HCT116 (cell line): ENCODE results near the gene PRR15L. TPM values are rescaled to one million over a fixed set of nuclear protein-coding genes. Genes with fewer than 3 reads are reported as not detected.

Experiments used
- ATAC-seq: fragments of 200-7000 bp; cut with Tn5 transposase; 2 replicates; pipeline ENCODE4 v1.9.1; 2020; ENCODE audit warnings: mild to moderate bottlenecking, moderate library complexity
- BruUV-seq: library from RNA; stranded (reverse); fragments of 400-500 nt; replicated peaks from 2 replicates; lab custom pipeline; 2021; lab: Mats Ljungman, UMichigan
- CTCF ChIA-PET: fragments of 300-600 bp; sonication (Branson Sonifier 250); formaldehyde crosslinking; loops from one replicate; lab custom pipeline; 2021; ENCODE audit warnings: antibody characterized with exemption; lab: Charles Lee
- POLR2A ChIA-PET: fragments of 300-600, 350-600 bp; sonication (Branson Sonifier 250); formaldehyde crosslinking; loops from one replicate; lab custom pipeline; 2021; ENCODE audit warnings: antibody characterized with exemption; lab: Charles Lee
- RAD21 ChIA-PET, 2 experiments: fragments of 300-600 bp; sonication (Branson Sonifier 250); formaldehyde crosslinking; loops; one replicate each; lab custom pipeline; 2023; ENCODE audit warnings: low total read pairs in 2 of 2; ENCODE audit not compliant: uncharacterized antibody in 2 of 2, unreplicated experiment in 2 of 2, low non-redundant PET in 1 of 2; lab: Charles Lee
- DNase-seq: peaks from one replicate; pipeline ENCODE4 v3.0.0-alpha.2; 2010; ENCODE audit warnings: low read depth, low spot score
- H2AFZ ChIP-seq: fragments of 200-600 bp; shearing (Covaris generic), sonication (generic); 2 replicates; pipeline ENCODE4 v1.6.1; 2017; ENCODE audit warnings: low read depth, mixed run types, mixed read lengths, antibody characterized with exemption, low read length; ENCODE audit not compliant: poor library complexity, severe bottlenecking
- H3K27ac ChIP-seq: 2 replicates; pipeline ENCODE4 v1.5.1; 2012; ENCODE audit warnings: low read depth, low read length
- H3K27me3 ChIP-seq: fragments of 200-600 bp; sonication (generic); 2 replicates; pipeline ENCODE4 v1.6.1; 2016; ENCODE audit warnings: mixed run types, low read length, mixed read lengths; ENCODE audit not compliant: insufficient read depth
- H3K36me3 ChIP-seq, 2 experiments: fragments of 200-500 bp in 1 of 2; fragments of 200-600 bp in 1 of 2; sonication (Bioruptor generic) in 1 of 2; sonication (generic) in 1 of 2; 2 replicates each; pipeline versions ENCODE4 v1.5.1 to v1.6.1; 2014 to 2016; ENCODE audit warnings: low read length in 2 of 2, inconsistent platforms in 1 of 2, mixed read lengths in 1 of 2, mixed run types in 1 of 2; ENCODE audit not compliant: insufficient read depth in 2 of 2, control insufficient read depth in 1 of 2
- H3K4me1 ChIP-seq, 2 experiments: fragments of 200-600 bp in 1 of 2; sonication (generic) in 1 of 2; 2 replicates each; pipeline versions ENCODE4 v1.5.1 to v1.6.1; 2012 to 2017; ENCODE audit warnings: low read length in 2 of 2, inconsistent platforms in 1 of 2, mild to moderate bottlenecking in 1 of 2, mixed read lengths in 1 of 2, mixed run types in 1 of 2, moderate library complexity in 1 of 2; ENCODE audit not compliant: insufficient read depth in 2 of 2, control insufficient read depth in 1 of 2
- H3K4me2 ChIP-seq: fragments of 200-600 bp; sonication (generic); 2 replicates; pipeline ENCODE4 v1.6.1; 2017; ENCODE audit warnings: mixed run types, low read length, mixed read lengths
- H3K4me3 ChIP-seq, 2 experiments: fragments of 200-600 bp in 1 of 2; sonication (generic) in 1 of 2; replicated peaks in 1 of 2; 2 replicates each; pipeline ENCODE4 v1.5.1; 2011 to 2016; ENCODE audit warnings: low read length in 2 of 2, control low read depth in 1 of 2, low read depth in 1 of 2, mild to moderate bottlenecking in 1 of 2, mixed read lengths in 1 of 2, mixed run types in 1 of 2
- H3K79me2 ChIP-seq: fragments of 200-600 bp; sonication (generic); 2 replicates; pipeline ENCODE4 v1.6.1; 2017; ENCODE audit warnings: mild to moderate bottlenecking, mixed run types, low read length, moderate library complexity, mixed read lengths; ENCODE audit not compliant: insufficient read depth
- H3K9ac ChIP-seq: fragments of 200-600 bp; sonication (generic); 2 replicates; pipeline ENCODE4 v1.6.1; 2016; ENCODE audit warnings: low read length, mixed read lengths
- H3K9me2 ChIP-seq: fragments of 200-600 bp; sonication (generic), shearing (Covaris generic); 2 replicates; pipeline ENCODE4 v1.6.1; 2017; ENCODE audit warnings: mixed run types, mild to moderate bottlenecking, moderate library complexity; ENCODE audit not compliant: insufficient read depth
- H3K9me3 ChIP-seq, 2 experiments: fragments of 200-500 bp in 1 of 2; fragments of 200-600 bp in 1 of 2; sonication (Bioruptor generic) in 1 of 2; sonication (generic) in 1 of 2; 2 replicates each; pipeline ENCODE4 v1.6.1; 2014 to 2017; ENCODE audit warnings: low read length in 2 of 2, mixed read lengths in 2 of 2, inconsistent platforms in 1 of 2, low read depth in 1 of 2, mild to moderate bottlenecking in 1 of 2, mixed run types in 1 of 2, moderate library complexity in 1 of 2; ENCODE audit not compliant: control insufficient read depth in 1 of 2, insufficient read depth in 1 of 2
- H4K20me1 ChIP-seq: fragments of 200-600 bp; sonication (generic), shearing (Covaris generic); 2 replicates; pipeline ENCODE4 v1.6.1; 2017; ENCODE audit warnings: mixed run types, mild to moderate bottlenecking, moderate library complexity; ENCODE audit not compliant: insufficient read depth
- ATF3 ChIP-seq: IDR thresholded peaks from 2 replicates; pipeline ENCODE4 v1.6.1; 2012
- CEBPB ChIP-seq: IDR thresholded peaks from 2 replicates; pipeline ENCODE4 v1.6.1; 2012; ENCODE audit warnings: low read depth
- CTCF ChIP-seq, 3 experiments: fragments of 200-600 bp in 1 of 3; sonication (generic) in 1 of 3; IDR thresholded peaks in 2 of 3; conservative IDR thresholded peaks in 1 of 3; 2 replicates each; pipeline ENCODE4 v1.5.1; 2012 to 2017; ENCODE audit warnings: low read depth in 2 of 3, low read length in 2 of 3, antibody characterized with exemption in 1 of 3, borderline replicate concordance in 1 of 3, control low read depth in 1 of 3, mild to moderate bottlenecking in 1 of 3, mixed read lengths in 1 of 3, mixed run types in 1 of 3, moderate library complexity in 1 of 3; ENCODE audit not compliant: insufficient read depth in 1 of 3
- EGR1 ChIP-seq: IDR thresholded peaks from 2 replicates; pipeline ENCODE4 v1.6.1; 2012; ENCODE audit warnings: low read depth
- FOSL1 ChIP-seq: IDR thresholded peaks from 2 replicates; pipeline ENCODE4 v1.6.1; 2012; ENCODE audit warnings: low read depth
- JUND ChIP-seq: IDR thresholded peaks from 2 replicates; pipeline ENCODE4 v1.6.1; 2012
- POLR2A ChIP-seq: IDR thresholded peaks from 2 replicates; pipeline ENCODE4 v1.7.0; 2011; ENCODE audit warnings: borderline replicate concordance; ENCODE audit not compliant: insufficient read depth, insufficient read length; ENCODE audit errors: extremely low read depth
- POLR2AphosphoS5 ChIP-seq: IDR thresholded peaks from 2 replicates; pipeline ENCODE4 v1.6.1; 2011; ENCODE audit warnings: mild to moderate bottlenecking, low read depth, low read length, moderate library complexity
- RAD21 ChIP-seq: IDR thresholded peaks from 2 replicates; pipeline ENCODE4 v1.6.1; 2012; ENCODE audit warnings: low read depth, mild to moderate bottlenecking
- SIN3A ChIP-seq: IDR thresholded peaks from 2 replicates; pipeline ENCODE4 v1.6.1; 2012; ENCODE audit warnings: low read depth
- SP1 ChIP-seq: IDR thresholded peaks from 2 replicates; pipeline ENCODE4 v1.6.1; 2012; ENCODE audit warnings: low read depth
- SRF ChIP-seq: IDR thresholded peaks from 2 replicates; pipeline ENCODE4 v1.6.1; 2012; ENCODE audit warnings: low read depth
- TCF7L2 ChIP-seq: IDR thresholded peaks from 2 replicates; pipeline ENCODE4 v1.7.0; 2011; ENCODE audit warnings: borderline replicate concordance, inconsistent platforms; ENCODE audit not compliant: insufficient read depth, insufficient read length; ENCODE audit errors: extremely low read depth
- YY1 ChIP-seq: IDR thresholded peaks from 2 replicates; pipeline ENCODE4 v1.6.1; 2011; ENCODE audit warnings: low read length, low read depth, moderate library complexity, mild to moderate bottlenecking; ENCODE audit not compliant: insufficient replicate concordance; ENCODE audit errors: extremely low read depth
- ZBTB33 ChIP-seq: IDR thresholded peaks from 2 replicates; pipeline ENCODE4 v1.6.1; 2011; ENCODE audit warnings: mild to moderate bottlenecking, low read length, moderate library complexity; ENCODE audit not compliant: insufficient replicate concordance; ENCODE audit errors: extremely low read depth
- ZFX ChIP-seq: fragments of 450-650 bp; IDR thresholded peaks from 2 replicates; pipeline ENCODE4 v1.6.1; 2017
- intact Hi-C: fragments of 100-400 bp; cut with micrococcal nuclease; formaldehyde crosslinking; loops from 2 replicates; pipeline ENCODE4 v1.10.0; 2022
- total RNA-seq: library from RNA; stranded (reverse); gene quantifications from one replicate; pipeline ENCODE4 v1.2.1, GENCODE V29; 2021; ENCODE audit not compliant: unreplicated experiment
- TF ChIP-seq, protein P1 (sequence below): IDR thresholded peaks from 2 replicates; pipeline ENCODE4 v1.6.1; 2012

PRR15L gene
- total RNA-seq, 1 experiment from 2014 or later: 0.34 TPM

- H3K9me3 ChIP-seq: no peaks in the 10 kb centered on the region
- H3K27ac ChIP-seq: no peak overlapping the region
- no peak overlapping the region for H3K9ac ChIP-seq
- H3K4me1 ChIP-seq: peaks cover 34 to 48% of the 10 kb centered on the region in 2 experiments
- intact Hi-C loops: no loop called here
- no peaks in the 10 kb centered on the region for H4K20me1 ChIP-seq
- ChIA-PET POLR2A (interaction anchor here (1.7 kb wide), 1 partner anchor 9 kb away, joined by 4 read pairs; the partner anchor contains the start of gene PNPO), CTCF (interaction anchor here (1.2 to 3.8 kb wide), 2 partner anchors 9 to 15 kb away, joined by 3 to 15 read pairs; partner anchors contain the start of gene PNPO), RAD21 (no interaction called here)
- no TSS peak for BruUV-seq
- no peaks in the 10 kb centered on the region for H3K9me2 ChIP-seq
- H3K27me3 ChIP-seq: no peaks in the 10 kb centered on the region
- no peak overlapping the region for H2AFZ ChIP-seq
- TF ChIP-seq SRF (no peak), SP1 (no peak), TCF7L2 (no peak), RAD21 (no peak), POLR2AphosphoS5 (no peak), JUND (no peak), ZBTB33 (no peak), CEBPB (no peak), CTCF (IDR thresholded peaks at IDR 0.05 in 2 of 3, conservative IDR thresholded peaks at IDR 0.05 in 1 of 3; ENCODE audit: borderline replicate concordance in 1 of 3, insufficient read depth in 1 of 3, low read depth in 2 of 3, low read length in 2 of 3) (no peak), POLR2A (no peak), ATF3 (no peak), ZFX (no peak), YY1 (no peak), FOSL1 (no peak), SIN3A (no peak), EGR1 (no peak)
- TF ChIP-seq, protein P1, sequence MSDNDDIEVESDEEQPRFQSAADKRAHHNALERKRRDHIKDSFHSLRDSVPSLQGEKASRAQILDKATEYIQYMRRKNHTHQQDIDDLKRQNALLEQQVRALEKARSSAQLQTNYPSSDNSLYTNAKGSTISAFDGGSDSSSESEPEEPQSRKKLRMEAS: no peak
- H3K36me3 ChIP-seq: 0 out of 4 replicates have a peak, but pooled peaks cover 0 to under 1% of the 10 kb centered on the region in 2 experiments
- peak overlapping the region; percentile 50; the same call in 1 of the 2 replicates for H3K4me2 ChIP-seq
- no peak overlapping the region for H3K4me3 ChIP-seq
- DNase-seq: no peak
- no peak for ATAC-seq
- H3K79me2 ChIP-seq: 0 out of 2 replicates have a peak, but pooled peaks cover 1% of the 10 kb centered on the region
These were observed 25.8 kb downstream of the PRR15L start for GRCh38 chr17:47931848-47932247.
